AG09319 (cell line): Measurements from ENCODE around the gene NOP53.
A peak's percentile ranks its signal among the peaks of the same experiment; 100 is the strongest.

Experiments used
- DNase-seq: peaks from one replicate; pipeline ENCODE4 v3.0.0-alpha.2; 2010; ENCODE audit warnings: low read depth; ENCODE audit errors: extremely low read depth
- CTCF ChIP-seq: IDR thresholded peaks from 2 replicates; pipeline ENCODE4 v1.5.1; 2011; ENCODE audit warnings: low read depth, mild to moderate bottlenecking, inconsistent platforms, low read length, moderate library complexity

NOP53 gene

GRCh38 chr19:47790398-47790814 is 45.1 kb downstream of the NOP53 start:
- peak; percentile 15 for DNase-seq
- TF ChIP-seq CTCF: peak; percentile 91

- no peak for DNase-seq
- TF ChIP-seq CTCF: no peak
These were observed 47.3 kb downstream of the NOP53 start for GRCh38 chr19:47792616-47793015.

- no peak for DNase-seq
- peak; percentile 1; the same call in 1 of the 2 replicates for TF ChIP-seq CTCF
These were observed 49.2 kb downstream of the NOP53 start for GRCh38 chr19:47794526-47794925.

- TF ChIP-seq CTCF: no peak
- DNase-seq: no peak
These were observed 51.4 kb downstream of the NOP53 start for GRCh38 chr19:47796785-47797184.

GRCh38 chr19:47797996-47798903 is 52.9 kb downstream of the NOP53 start:
- DNase-seq: no peak

GRCh38 chr19:47798904-47799266 is 53.5 kb downstream of the NOP53 start:
- no peak for TF ChIP-seq CTCF
- DNase-seq: no peak

More at GRCh38 chr19:47797996-47798903, 52.9 kb downstream of the NOP53 start:
- no peak for TF ChIP-seq CTCF

- no peak for DNase-seq
- no peak for TF ChIP-seq CTCF
These were observed 55.9 kb downstream of the NOP53 start for GRCh38 chr19:47801270-47801669.
